ENCODE data around the gene DBNL. TPM values are rescaled to one million over a fixed set of nuclear protein-coding genes. Genes with fewer than 3 reads are reported as not detected.

DBNL gene
- total and polyA plus RNA-seq, 2 donors (not counting 1 experiment from before 2014, with no cell fraction given) = 335 to 386 TPM

GRCh38 chr7:44064791-44065430 lies 20.4 kb downstream of the DBNL start:
- H3K27me3 ChIP-seq (replicated peaks in 1 of 4; ENCODE audit: control extremely low read depth in 1 of 4, control insufficient read depth in 3 of 4, insufficient read depth in 4 of 4, low read length in 3 of 4) = no peaks in the 10 kb centered on the region
- no peaks in the 10 kb centered on the region for H3K9me3 ChIP-seq (ENCODE audit: control extremely low read depth in 1 of 3, control insufficient read depth in 2 of 3, insufficient read depth in 1 of 3, low read length in 2 of 3)
- peak overlapping the region; percentile 15 to 68 for H3K27ac ChIP-seq (ENCODE audit: low read length in 2 of 2)
- peak overlapping the region; percentile 58 for H3K4me2 ChIP-seq (replicated peaks; ENCODE audit: low read depth, low read length, poor library complexity, severe bottlenecking)
- Mint-ChIP-seq H3K9me3 (ENCODE audit: insufficient read depth) (no peaks in the 10 kb centered on the region), H3K27ac (peak overlapping the region; percentile 87), H3K4me1 (peaks cover 70% of the 10 kb centered on the region), H3K4me3 (peak overlapping the region; percentile 34), H3K27me3 (no peaks in the 10 kb centered on the region)
- WGBS (ENCODE audit: insufficient coverage) = 36% methylated on average over 27 of the region's 33 CpGs
- H4K20me1 ChIP-seq (ENCODE audit: control insufficient read depth, insufficient read depth, low read length, poor library complexity, severe bottlenecking) = peaks cover 26% of the 10 kb centered on the region
- DNase-seq (no peak), ATAC-seq (ENCODE audit: low read depth) (no peak)
- POLR2A ChIA-PET = interaction anchor here (0.7 to 0.9 kb wide), 2 partner anchors 16 to 18 kb away, joined by 3 read pairs; no protein-coding TSS in a partner anchor
- no peak overlapping the region for H2AFZ ChIP-seq (ENCODE audit: insufficient read depth, low read depth, low read length, poor library complexity, severe bottlenecking)
- H3K4me3 ChIP-seq (ENCODE audit: control extremely low read depth in 1 of 5, extremely low read depth in 1 of 5, insufficient read depth in 1 of 5, low read depth in 2 of 5, low read length in 4 of 5) = no peak overlapping the region
- H3K79me2 ChIP-seq (ENCODE audit: control insufficient read depth, insufficient read depth, low read length) = peaks cover 38% of the 10 kb centered on the region
- TF ChIP-seq EZH2 (IDR thresholded peaks at IDR 0.05; ENCODE audit: borderline replicate concordance, insufficient read depth, low read depth, low read length, poor library complexity, severe bottlenecking) (no peak), CTCF (IDR thresholded peaks at IDR 0.05) (no peak)
- H3K4me1 ChIP-seq (ENCODE audit: control insufficient read depth in 2 of 2, insufficient read depth in 2 of 2, low read length in 2 of 2) = peaks cover 49 to 78% of the 10 kb centered on the region in 2 donors
- CTCF ChIA-PET = interaction anchor here (0.6 to 1.6 kb wide), 4 partner anchors 12 to 136 kb away, joined by 3 read pairs; partner anchors contain the start of gene YKT6
- intact Hi-C loops (cut with micrococcal nuclease) = no loop called here
- H3K9ac ChIP-seq (ENCODE audit: low read length) = no peak overlapping the region
- H3K36me3 ChIP-seq (replicated peaks in 1 of 2; ENCODE audit: control extremely low read depth in 1 of 2, control insufficient read depth in 1 of 2, extremely low read depth in 1 of 2, insufficient read depth in 2 of 2, low read length in 1 of 2) = peaks cover 0 to 33% of the 10 kb centered on the region in 2 experiments
